ENCODE measurements around the gene ICAM4. TPM values are rescaled to one million over a fixed set of nuclear protein-coding genes. Genes with fewer than 3 reads are reported as not detected.

Gene ICAM4
- total and polyA plus RNA-seq, 2 of the 13 experiments (the other 11 are each of a cell fraction or from before 2014, with no cell fraction given), result 2.9 to 4.0 TPM

- TF ChIP-seq, protein P1, sequence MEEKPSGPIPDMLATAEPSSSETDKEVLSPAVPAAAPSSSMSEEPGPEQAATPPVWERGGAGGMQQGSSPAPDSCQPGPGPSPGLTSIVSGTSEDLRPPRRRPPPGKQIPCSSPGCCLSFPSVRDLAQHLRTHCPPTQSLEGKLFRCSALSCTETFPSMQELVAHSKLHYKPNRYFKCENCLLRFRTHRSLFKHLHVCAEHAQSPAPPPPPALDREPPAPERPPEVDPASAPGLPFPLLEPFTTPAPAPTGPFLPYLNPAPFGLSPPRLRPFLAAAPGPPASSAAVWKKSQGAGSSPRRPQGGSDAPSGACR (CRISPR knock-in tag; IDR thresholded peaks at IDR 0.05), result no peak; the same call in 1 of the 2 replicates
- TF ChIP-seq, protein P2, sequence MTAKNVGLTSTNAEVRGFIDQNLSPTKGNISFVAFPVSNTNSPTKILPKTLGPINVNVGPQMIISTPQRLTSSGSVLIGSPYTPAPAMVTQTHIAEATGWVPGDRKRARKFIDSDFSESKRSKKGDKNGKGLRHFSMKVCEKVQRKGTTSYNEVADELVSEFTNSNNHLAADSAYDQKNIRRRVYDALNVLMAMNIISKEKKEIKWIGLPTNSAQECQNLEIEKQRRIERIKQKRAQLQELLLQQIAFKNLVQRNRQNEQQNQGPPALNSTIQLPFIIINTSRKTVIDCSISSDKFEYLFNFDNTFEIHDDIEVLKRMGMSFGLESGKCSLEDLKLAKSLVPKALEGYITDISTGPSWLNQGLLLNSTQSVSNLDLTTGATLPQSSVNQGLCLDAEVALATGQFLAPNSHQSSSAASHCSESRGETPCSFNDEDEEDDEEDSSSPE (CRISPR knock-in tag; IDR thresholded peaks at IDR 0.05), result 0 out of 2 replicates have a peak, but pooled peaks have one; percentile 63
- peak; percentile 59; the same call in 1 of the 2 replicates for TF ChIP-seq MAZ (IDR thresholded peaks at IDR 0.05; ENCODE audit: borderline replicate concordance, low read depth, low read length)
- TF ChIP-seq MAZ (CRISPR knock-in tag; IDR thresholded peaks at IDR 0.05; ENCODE audit: low read depth), result peak; percentile 73
- no peak for TF ChIP-seq HNF4A (CRISPR knock-in tag; IDR thresholded peaks at IDR 0.05)
- TF ChIP-seq, protein P3, sequence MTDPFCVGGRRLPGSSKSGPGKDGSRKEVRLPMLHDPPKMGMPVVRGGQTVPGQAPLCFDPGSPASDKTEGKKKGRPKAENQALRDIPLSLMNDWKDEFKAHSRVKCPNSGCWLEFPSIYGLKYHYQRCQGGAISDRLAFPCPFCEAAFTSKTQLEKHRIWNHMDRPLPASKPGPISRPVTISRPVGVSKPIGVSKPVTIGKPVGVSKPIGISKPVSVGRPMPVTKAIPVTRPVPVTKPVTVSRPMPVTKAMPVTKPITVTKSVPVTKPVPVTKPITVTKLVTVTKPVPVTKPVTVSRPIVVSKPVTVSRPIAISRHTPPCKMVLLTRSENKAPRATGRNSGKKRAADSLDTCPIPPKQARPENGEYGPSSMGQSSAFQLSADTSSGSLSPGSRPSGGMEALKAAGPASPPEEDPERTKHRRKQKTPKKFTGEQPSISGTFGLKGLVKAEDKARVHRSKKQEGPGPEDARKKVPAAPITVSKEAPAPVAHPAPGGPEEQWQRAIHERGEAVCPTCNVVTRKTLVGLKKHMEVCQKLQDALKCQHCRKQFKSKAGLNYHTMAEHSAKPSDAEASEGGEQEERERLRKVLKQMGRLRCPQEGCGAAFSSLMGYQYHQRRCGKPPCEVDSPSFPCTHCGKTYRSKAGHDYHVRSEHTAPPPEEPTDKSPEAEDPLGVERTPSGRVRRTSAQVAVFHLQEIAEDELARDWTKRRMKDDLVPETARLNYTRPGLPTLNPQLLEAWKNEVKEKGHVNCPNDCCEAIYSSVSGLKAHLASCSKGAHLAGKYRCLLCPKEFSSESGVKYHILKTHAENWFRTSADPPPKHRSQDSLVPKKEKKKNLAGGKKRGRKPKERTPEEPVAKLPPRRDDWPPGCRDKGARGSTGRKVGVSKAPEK (CRISPR knock-in tag; IDR thresholded peaks at IDR 0.05; ENCODE audit: borderline replicate concordance), result no peak
- no peak for TF ChIP-seq PLRG1 (conservative IDR thresholded peaks at IDR 0.05)
- TF ChIP-seq, protein P4, sequence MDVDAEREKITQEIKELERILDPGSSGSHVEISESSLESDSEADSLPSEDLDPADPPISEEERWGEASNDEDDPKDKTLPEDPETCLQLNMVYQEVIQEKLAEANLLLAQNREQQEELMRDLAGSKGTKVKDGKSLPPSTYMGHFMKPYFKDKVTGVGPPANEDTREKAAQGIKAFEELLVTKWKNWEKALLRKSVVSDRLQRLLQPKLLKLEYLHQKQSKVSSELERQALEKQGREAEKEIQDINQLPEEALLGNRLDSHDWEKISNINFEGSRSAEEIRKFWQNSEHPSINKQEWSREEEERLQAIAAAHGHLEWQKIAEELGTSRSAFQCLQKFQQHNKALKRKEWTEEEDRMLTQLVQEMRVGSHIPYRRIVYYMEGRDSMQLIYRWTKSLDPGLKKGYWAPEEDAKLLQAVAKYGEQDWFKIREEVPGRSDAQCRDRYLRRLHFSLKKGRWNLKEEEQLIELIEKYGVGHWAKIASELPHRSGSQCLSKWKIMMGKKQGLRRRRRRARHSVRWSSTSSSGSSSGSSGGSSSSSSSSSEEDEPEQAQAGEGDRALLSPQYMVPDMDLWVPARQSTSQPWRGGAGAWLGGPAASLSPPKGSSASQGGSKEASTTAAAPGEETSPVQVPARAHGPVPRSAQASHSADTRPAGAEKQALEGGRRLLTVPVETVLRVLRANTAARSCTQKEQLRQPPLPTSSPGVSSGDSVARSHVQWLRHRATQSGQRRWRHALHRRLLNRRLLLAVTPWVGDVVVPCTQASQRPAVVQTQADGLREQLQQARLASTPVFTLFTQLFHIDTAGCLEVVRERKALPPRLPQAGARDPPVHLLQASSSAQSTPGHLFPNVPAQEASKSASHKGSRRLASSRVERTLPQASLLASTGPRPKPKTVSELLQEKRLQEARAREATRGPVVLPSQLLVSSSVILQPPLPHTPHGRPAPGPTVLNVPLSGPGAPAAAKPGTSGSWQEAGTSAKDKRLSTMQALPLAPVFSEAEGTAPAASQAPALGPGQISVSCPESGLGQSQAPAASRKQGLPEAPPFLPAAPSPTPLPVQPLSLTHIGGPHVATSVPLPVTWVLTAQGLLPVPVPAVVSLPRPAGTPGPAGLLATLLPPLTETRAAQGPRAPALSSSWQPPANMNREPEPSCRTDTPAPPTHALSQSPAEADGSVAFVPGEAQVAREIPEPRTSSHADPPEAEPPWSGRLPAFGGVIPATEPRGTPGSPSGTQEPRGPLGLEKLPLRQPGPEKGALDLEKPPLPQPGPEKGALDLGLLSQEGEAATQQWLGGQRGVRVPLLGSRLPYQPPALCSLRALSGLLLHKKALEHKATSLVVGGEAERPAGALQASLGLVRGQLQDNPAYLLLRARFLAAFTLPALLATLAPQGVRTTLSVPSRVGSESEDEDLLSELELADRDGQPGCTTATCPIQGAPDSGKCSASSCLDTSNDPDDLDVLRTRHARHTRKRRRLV (CRISPR knock-in tag; IDR thresholded peaks at IDR 0.05), result peak; percentile 93
- TF ChIP-seq YEATS2 (CRISPR knock-in tag; IDR thresholded peaks at IDR 0.05; ENCODE audit: borderline replicate concordance), result no peak
- TF ChIP-seq ZFP37 (CRISPR knock-in tag; IDR thresholded peaks at IDR 0.05; ENCODE audit: borderline replicate concordance), result no peak
- peak; percentile 90 for TF ChIP-seq BHLHE40 (IDR thresholded peaks at IDR 0.05; ENCODE audit: low read length)
- no peak; the same call in 1 of the 2 replicates for TF ChIP-seq PITX1 (CRISPR knock-in tag; IDR thresholded peaks at IDR 0.05)
- no peak for TF ChIP-seq ZNF572 (CRISPR knock-in tag; IDR thresholded peaks at IDR 0.05)
- TF ChIP-seq ZBTB2 (CRISPR knock-in tag; IDR thresholded peaks at IDR 0.05; ENCODE audit: low read depth), result no peak
- TF ChIP-seq, protein P5, sequence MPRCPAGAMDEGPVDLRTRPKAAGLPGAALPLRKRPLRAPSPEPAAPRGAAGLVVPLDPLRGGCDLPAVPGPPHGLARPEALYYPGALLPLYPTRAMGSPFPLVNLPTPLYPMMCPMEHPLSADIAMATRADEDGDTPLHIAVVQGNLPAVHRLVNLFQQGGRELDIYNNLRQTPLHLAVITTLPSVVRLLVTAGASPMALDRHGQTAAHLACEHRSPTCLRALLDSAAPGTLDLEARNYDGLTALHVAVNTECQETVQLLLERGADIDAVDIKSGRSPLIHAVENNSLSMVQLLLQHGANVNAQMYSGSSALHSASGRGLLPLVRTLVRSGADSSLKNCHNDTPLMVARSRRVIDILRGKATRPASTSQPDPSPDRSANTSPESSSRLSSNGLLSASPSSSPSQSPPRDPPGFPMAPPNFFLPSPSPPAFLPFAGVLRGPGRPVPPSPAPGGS (CRISPR knock-in tag; IDR thresholded peaks at IDR 0.05), result peak; percentile 56; the same call in 1 of the 2 replicates
Observed at GRCh38 chr19:10332965-10333757, 46.4 kb downstream of the ICAM4 start, which contains the start of gene RAVER1 (continued).
